GM12873 (cell line): ENCODE data around the gene MIF.

ENCODE experiments used
- TF ChIP-seq, protein P1 (sequence below): IDR thresholded peaks from 2 replicates; pipeline ENCODE4 v1.5.1; 2012; ENCODE audit warnings: low read depth, mild to moderate bottlenecking, moderate library complexity, low read length, control low read depth; ENCODE audit not compliant: insufficient read depth; ENCODE audit errors: missing control alignments

Gene MIF

DNA sequence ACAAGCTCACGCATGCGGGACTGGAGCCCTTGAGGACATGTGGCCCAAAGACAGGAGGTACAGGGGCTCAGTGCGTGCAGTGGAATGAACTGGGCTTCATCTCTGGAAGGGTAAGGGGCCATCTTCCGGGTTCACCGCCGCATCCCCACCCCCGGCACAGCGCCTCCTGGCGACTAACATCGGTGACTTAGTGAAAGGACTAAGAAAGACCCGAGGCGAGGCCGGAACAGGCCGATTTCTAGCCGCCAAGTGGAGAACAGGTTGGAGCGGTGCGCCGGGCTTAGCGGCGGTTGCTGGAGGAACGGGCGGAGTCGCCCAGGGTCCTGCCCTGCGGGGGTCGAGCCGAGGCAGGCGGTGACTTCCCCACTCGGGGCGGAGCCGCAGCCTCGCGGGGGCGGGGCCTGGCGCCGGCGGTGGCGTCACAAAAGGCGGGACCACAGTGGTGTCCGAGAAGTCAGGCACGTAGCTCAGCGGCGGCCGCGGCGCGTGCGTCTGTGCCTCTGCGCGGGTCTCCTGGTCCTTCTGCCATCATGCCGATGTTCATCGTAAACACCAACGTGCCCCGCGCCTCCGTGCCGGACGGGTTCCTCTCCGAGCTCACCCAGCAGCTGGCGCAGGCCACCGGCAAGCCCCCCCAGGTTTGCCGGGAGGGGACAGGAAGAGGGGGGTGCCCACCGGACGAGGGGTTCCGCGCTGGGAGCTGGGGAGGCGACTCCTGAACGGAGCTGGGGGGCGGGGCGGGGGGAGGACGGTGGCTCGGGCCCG is at the start of gene MIF:
MIF (plus strand) TSS at position 439 of the 765 bp plus-strand sequence; CDS start at position 531, 92 bp downstream.
- TF ChIP-seq, protein P1, sequence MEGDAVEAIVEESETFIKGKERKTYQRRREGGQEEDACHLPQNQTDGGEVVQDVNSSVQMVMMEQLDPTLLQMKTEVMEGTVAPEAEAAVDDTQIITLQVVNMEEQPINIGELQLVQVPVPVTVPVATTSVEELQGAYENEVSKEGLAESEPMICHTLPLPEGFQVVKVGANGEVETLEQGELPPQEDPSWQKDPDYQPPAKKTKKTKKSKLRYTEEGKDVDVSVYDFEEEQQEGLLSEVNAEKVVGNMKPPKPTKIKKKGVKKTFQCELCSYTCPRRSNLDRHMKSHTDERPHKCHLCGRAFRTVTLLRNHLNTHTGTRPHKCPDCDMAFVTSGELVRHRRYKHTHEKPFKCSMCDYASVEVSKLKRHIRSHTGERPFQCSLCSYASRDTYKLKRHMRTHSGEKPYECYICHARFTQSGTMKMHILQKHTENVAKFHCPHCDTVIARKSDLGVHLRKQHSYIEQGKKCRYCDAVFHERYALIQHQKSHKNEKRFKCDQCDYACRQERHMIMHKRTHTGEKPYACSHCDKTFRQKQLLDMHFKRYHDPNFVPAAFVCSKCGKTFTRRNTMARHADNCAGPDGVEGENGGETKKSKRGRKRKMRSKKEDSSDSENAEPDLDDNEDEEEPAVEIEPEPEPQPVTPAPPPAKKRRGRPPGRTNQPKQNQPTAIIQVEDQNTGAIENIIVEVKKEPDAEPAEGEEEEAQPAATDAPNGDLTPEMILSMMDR = peak; percentile 90

DNA sequence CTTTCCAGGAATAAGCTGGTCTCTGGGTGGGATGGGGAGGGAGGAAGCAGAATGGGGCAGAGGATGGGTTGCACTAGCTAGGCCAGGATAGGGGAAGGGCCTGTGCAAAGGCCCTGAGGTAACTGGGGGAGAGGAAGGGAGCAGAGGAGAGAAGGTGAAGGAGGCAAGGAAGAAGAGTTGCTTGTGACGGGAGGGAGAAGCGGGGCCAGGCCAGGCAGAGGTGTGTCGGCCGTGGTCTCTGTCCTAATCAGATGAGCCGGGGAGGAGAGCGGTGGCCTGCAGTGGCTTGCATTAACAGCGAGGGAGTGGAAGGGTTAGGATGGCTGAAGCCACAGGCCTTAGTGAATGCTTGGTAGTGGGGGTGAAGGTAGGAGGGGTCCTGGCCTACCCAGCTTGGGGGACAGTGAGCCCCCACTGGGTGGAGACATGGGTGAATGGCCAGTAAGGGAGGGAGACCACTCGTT is 49.4 kb upstream of the MIF start:
- TF ChIP-seq, protein P1 = no peak

DNA sequence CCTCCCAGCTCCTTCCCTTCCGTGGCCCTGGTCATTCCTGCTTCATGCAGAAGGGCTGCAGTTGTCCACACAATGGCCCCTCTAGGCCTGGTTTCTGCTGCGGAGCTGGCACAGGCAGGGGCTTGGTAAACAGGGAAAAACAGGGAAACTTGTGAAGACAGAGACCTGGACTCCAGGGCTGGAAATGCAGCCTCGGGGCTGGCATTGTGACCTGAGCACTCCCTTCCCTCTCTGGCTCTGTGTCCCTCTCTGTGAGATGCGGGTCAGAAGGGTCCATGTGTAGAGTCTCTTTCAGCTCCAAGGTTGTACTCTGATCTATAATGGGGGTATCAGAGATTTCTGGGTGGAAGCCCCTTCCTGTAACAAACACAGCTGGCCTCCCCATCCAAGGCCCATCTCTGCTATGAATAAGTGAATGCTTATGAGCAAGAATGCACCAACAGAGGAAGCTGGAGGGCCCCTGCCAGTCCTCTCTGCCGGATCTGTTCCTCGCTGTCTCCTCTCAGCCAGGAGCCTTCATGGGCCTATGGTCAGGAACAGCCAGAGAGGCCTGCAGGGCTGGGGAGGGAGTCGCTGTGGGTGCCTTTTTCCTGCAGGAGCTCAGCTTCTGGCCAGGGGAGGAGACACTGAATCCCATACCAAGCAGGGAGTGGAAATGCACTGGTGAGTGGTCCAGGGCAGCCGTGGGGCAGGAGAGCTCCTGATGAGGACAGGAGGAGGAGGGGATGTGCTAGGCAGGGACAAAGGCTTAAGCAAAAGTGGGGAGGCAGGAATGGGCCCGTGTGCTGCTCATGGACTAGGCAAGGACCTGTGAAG is 48.7 kb upstream of the MIF start:
- TF ChIP-seq, protein P1 = no peak

DNA sequence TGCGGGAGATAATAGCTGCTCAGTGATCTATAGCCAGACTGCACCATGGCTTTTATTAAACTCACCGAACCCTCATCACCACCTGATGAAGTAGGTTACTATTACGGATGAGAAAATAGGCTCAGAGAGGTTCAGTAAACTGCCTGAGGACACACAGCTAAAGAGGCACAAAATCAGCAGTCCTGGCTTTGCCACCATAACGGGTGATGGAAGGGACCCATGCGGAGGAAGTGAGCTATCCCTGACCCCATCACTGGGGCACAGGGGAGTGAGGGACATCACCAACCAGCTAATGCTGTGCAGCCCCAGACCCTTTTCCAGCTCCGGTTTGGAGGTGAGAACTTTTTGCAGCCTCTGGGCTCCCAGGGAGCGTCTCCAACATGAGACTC is 48.1 kb upstream of the MIF start:
- TF ChIP-seq, protein P1 = no peak

DNA sequence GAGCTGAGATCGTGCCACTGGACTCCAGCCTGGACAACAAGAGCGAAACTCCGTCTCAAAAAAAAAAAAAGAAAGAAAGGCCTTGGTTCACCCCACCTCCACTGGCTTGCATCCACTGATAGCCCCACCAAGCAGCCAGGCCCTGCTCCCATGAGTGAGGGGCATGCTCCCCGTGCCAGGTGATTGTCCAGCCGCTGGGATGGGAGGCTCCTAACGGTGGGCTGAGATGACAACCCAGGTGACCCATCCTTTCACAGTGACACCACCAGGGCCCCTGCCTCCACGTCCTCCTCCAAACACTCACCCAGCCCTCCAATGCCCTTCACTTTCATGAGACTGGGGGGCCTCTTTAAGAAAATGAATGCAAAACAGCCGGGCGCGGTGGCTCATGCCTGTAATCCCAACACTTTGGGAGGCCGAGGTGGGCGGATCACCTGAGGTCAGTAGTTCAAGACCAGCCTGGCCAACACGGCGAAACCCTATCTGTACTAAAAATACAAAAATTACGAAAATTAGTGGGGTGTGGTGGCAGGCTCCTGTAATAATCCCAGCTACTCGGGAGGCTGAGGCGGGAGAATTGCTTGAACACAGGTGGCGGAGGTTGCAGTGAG is 46.8 kb upstream of the MIF start:
- TF ChIP-seq, protein P1 = no peak

DNA sequence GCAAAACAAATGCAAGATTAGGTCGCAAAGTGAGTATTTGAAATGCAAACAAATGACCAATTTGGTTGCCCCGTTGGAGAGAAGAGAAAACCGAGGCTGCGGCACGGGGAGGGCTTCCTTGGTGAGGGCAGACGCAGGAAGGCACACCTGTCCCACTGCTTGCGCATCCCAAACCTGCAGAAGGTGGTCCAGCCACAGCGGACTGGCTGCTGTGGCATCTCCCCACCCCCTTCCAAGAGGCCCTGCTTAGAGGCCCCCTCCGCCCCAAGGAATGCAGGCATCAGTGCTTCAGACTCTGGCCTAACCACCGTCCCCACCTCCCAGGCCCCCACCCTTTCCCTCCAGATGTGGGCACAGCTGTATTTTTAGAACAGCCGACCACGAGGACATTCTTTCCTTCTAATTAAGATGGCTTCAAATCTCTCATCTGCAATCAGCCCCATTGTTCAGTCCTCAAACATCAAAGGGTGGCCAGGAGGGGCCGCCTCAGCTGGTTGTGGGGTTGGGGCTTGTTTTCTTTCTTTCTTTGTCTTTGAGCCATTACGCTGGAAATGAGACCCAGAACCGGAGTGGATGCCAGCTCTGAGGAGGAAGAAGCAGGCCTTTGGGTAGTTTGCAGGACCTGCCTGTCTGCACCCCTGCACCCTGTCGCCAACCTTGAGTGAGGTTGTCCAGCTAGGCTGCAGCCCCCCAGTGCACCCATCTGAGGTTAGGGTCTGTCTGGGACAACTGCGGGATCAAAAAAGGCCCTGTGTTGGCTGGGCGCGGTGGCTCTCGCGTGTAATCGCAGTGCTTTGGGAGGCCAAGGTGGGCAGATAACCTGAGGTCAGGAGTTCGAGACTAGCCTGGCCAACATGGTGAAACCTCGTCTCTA is 46.0 kb upstream of the MIF start:
- TF ChIP-seq, protein P1 = no peak
